ENCODE data around the gene FOXK1. TPM values are rescaled to one million over a fixed set of nuclear protein-coding genes. Genes with fewer than 3 reads are reported as not detected.

The FOXK1 gene
- total RNA-seq, 1 donor from 2014 or later = 17.6 TPM

DNA sequence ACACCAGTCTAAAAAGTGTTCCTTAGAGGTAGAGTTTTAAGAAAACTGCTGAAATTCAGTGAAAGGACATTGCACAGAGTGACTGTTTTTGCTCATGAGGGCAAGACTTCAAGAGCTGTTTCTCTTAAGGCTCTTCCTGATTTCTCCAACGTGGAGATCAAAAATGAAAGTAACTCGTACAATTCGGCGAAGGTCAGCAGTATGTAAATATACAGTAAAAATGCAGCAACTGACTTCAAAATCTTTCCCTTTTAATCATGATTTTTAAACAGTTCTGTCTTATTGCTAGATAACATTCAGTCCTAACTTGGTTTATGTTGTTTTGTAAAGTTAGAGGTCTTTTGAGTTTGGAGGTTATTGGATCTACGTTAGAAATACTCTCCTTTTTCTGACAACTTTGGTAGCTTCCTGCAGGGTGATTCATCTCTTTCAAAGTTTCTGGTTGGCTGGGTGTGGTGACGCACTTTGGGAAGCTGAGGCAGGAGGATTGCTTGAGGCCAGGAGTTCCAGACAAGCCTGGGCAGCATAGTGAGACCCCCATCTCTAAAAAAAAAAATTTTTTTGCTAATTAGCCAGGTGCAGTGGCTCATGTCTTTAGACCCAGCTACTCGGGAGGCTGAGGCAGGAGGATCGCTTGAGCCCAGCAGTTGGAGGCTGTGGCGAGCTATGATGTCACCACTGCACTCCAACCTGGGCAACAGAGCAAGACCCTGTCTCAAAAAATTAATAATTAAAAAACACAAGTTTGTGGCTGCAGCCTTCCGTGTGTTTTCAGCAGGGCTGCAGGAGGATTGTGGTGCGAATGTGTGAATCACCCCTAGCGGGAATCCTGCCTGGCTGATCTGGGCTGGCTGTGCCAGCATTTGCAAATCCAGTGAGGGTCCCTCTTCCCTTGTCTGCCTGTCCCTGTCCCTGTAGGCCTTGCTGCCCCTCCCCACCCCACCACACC lies 64.2 kb downstream of the FOXK1 start:
- Histone ChIP-seq H3K36me3 (ENCODE audit: control insufficient read depth, insufficient read depth, low read length) (peaks cover 26% of the 10 kb centered on the region), H3K27me3 (ENCODE audit: control insufficient read depth, insufficient read depth, low read length) (no peaks in the 10 kb centered on the region), H3K4me3 (ENCODE audit: low read depth, low read length) (peak overlapping the region; percentile 6)
- FAIRE-seq = no peak
- TF ChIP-seq, protein P1, sequence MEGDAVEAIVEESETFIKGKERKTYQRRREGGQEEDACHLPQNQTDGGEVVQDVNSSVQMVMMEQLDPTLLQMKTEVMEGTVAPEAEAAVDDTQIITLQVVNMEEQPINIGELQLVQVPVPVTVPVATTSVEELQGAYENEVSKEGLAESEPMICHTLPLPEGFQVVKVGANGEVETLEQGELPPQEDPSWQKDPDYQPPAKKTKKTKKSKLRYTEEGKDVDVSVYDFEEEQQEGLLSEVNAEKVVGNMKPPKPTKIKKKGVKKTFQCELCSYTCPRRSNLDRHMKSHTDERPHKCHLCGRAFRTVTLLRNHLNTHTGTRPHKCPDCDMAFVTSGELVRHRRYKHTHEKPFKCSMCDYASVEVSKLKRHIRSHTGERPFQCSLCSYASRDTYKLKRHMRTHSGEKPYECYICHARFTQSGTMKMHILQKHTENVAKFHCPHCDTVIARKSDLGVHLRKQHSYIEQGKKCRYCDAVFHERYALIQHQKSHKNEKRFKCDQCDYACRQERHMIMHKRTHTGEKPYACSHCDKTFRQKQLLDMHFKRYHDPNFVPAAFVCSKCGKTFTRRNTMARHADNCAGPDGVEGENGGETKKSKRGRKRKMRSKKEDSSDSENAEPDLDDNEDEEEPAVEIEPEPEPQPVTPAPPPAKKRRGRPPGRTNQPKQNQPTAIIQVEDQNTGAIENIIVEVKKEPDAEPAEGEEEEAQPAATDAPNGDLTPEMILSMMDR (IDR thresholded peaks at IDR 0.05; ENCODE audit: insufficient read depth, low read length, severe bottlenecking) = no peak
- peak; percentile 82 for DNase-seq (ENCODE audit: low read depth)

DNA sequence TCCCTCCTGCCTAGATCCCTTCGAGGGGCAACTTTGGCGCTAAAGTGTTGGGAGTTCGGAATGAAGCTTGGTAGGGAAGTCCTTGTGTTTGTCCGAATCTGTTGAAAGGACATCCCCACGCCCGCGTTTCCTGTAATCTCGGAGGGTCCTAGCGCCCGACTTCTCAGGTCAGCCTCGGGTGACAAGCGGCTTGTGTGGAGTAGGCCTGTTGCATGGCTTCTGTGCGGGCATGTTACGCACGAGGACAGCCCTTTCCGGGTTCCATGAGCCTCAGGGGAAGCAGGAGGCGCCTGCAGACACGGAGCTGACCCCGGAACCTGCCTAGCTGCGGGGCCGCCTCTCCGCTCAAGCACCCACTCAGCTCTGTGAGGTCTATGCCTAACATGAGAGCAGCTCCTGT lies 64.9 kb downstream of the FOXK1 start:
- no peak for DNase-seq (ENCODE audit: low read depth)
- TF ChIP-seq, protein P1 (IDR thresholded peaks at IDR 0.05; ENCODE audit: insufficient read depth, low read length, severe bottlenecking) = no peak
- FAIRE-seq = no peak
- Histone ChIP-seq H3K27me3 (ENCODE audit: control insufficient read depth, insufficient read depth, low read length) (no peaks in the 10 kb centered on the region), H3K36me3 (ENCODE audit: control insufficient read depth, insufficient read depth, low read length) (peaks cover 25% of the 10 kb centered on the region), H3K4me3 (ENCODE audit: low read depth, low read length) (no peak overlapping the region)

DNA sequence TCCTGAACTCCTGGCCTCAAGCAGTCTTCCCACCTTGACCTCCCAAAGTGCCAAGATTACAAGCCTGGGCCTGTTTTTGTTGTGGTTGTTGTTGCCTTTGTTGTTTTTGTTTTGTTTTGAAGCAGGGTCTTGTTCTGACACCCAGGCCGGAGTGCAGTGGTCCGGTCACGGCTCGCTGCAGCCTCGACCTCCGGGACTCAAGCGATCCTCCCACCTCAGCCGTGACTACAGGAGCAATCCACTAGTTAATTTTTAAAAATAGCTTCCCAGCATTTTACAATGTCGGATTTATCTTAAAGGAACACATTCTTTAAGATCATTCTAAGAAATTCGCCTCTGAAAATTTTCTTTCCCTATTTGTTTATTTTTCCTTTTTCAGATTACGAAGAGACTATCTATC lies 65.7 kb downstream of the FOXK1 start:
- H3K27me3 ChIP-seq (ENCODE audit: control insufficient read depth, insufficient read depth, low read length) = no peaks in the 10 kb centered on the region
- FAIRE-seq (no peak), DNase-seq (ENCODE audit: low read depth) (no peak)
- peaks cover 19% of the 10 kb centered on the region for H3K36me3 ChIP-seq (ENCODE audit: control insufficient read depth, insufficient read depth, low read length)
- no peak overlapping the region for H3K4me3 ChIP-seq (ENCODE audit: low read depth, low read length)
- TF ChIP-seq, protein P1 (IDR thresholded peaks at IDR 0.05; ENCODE audit: insufficient read depth, low read length, severe bottlenecking) = no peak

DNA sequence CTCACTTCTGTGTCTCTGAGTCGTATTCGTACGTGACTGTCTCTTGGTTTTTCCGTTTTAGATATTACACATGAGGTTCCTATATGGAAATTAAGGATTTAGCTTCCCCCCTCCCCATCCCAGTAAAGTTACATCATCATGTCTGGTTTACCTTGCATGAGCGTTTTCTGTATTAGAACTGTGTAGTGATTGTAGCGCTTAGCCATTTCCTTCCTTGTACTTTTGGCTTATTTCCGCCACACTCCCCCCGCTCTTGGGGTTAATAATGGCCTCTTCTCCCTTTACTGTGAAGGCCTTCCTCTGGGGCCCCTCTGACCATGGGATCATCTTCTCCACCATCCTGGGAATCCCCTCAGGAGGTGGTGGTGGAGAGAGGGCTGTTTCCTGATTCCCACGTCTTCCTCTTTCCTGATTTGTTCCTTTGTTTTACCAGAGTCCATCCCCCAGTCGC lies 66.2 kb downstream of the FOXK1 start:
- Histone ChIP-seq H3K27me3 (ENCODE audit: control insufficient read depth, insufficient read depth, low read length) (no peaks in the 10 kb centered on the region), H3K36me3 (ENCODE audit: control insufficient read depth, insufficient read depth, low read length) (peaks cover 18% of the 10 kb centered on the region), H3K4me3 (ENCODE audit: low read depth, low read length) (no peak overlapping the region)
- no peak for FAIRE-seq
- TF ChIP-seq, protein P1 (IDR thresholded peaks at IDR 0.05; ENCODE audit: insufficient read depth, low read length, severe bottlenecking) = no peak
- DNase-seq (ENCODE audit: low read depth) = no peak

DNA sequence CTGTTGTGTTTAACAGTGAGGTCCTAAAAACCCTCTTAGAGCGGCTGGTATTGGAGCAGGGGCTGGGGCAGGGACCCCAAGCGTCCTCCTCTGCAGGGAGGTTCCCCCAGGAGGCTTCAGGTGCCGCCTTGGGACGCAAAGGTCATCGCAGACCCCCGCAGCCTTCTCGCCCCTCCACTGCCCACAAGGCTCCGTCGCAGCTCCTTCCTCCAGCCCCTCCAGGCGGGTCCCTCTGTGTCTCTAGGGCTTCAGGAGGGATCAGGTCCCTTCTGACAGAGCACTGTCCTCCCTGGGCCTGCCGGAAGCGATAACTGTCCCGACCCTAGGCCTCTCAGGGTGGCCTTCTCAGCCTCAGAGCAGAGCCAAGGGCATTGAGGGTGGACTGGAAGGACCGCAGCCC lies 67.3 kb downstream of the FOXK1 start:
- TF ChIP-seq, protein P1 (IDR thresholded peaks at IDR 0.05; ENCODE audit: insufficient read depth, low read length, severe bottlenecking) = no peak
- no peaks in the 10 kb centered on the region for H3K27me3 ChIP-seq (ENCODE audit: control insufficient read depth, insufficient read depth, low read length)
- DNase-seq (ENCODE audit: low read depth) = no peak
- FAIRE-seq = no peak
- H3K4me3 ChIP-seq (ENCODE audit: low read depth, low read length) = no peak overlapping the region
- peaks cover 21% of the 10 kb centered on the region for H3K36me3 ChIP-seq (ENCODE audit: control insufficient read depth, insufficient read depth, low read length)

Measured in bronchial epithelial cell (primary cell).